Left forelimb (tissue), 1 donor: Measurements from ENCODE around the gene LRRC8C.
"Not testable (repeated sequence)": the region's sequence is repeated elsewhere in the genome, so short reads cannot be mapped to it uniquely, and the experiment has no call there.

Experiments
- DNase-seq: peaks from one replicate; pipeline ENCODE4 v3.0.0-alpha.2; 2018; ENCODE audit warnings: low spot score

The LRRC8C gene

GRCh38 chr1:89607586-89608318, 25.2 kb upstream of the LRRC8C start:
- DNase-seq, result no peak

- no peak for DNase-seq
Measured at GRCh38 chr1:89608319-89608983, 24.5 kb upstream of the LRRC8C start.

DNA sequence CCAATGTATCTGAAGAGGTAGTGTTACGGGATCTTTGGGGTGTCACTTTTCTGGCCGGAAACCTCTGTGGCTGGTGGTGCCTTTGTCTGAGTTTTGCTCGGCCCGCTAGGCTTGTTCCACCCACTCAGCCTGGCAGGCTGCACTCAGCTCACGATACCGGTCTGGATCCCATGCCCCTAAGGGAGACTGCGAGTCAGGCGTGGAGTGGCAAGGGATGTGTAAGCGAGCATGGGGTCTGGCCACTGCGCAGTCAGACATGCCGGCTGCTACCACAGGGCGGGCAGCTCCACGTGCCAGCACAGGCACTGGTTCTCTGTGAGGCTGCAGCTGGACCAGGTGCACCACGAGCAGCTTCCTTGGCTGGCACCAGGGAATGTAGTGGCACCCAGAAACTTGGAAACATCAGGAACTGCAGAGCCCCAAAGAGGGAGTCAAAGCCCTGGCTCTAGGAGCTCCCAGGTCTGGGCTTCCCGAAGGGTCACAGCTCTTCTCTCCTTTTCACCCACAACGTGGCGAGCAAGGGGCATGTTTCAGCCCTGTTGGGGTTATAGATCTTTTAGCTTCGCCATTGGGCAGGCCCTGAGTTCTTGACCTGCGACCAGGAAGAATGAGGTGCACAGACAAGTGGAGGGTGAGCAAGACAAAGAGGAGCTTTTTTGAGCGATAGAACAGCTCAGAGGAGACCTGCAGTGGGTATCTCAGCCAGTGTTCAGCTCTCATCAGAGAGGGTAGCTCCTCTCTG, 23.8 kb upstream of the LRRC8C start:
- DNase-seq, result no peak

DNA sequence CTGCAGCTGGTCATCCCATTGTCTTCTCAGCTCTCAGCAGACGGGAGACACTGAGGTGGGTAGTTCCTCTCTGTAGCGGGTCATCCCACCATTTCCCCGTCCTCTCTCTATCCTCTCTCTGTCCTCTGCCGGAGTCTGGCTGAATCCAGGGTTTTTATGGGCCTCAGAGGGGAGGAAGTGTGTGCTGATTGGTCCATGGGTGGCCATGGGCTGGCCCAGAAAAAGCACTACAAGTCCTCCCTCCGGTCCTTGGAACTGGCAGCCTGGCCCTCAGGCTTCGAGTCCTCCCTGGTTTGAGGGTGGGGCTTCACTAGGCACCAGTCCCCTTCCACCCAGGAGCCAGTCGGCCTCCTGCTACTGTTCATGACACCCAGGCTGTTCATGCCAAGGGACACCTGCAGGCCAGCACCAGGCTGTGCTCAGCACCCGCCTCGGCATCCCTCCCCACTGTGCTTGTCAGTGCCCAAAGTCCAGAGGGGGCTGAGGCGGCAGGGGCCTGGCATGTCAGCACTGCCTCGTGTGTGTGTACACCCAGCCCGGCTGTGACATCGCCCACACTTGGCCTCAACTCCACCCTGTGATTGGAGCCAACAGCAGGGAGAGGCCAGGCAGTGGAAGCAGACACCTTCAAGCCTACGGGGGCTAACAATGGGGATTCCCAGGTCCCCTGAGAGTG, 23.0 kb upstream of the LRRC8C start:
- DNase-seq, result no peak

DNA sequence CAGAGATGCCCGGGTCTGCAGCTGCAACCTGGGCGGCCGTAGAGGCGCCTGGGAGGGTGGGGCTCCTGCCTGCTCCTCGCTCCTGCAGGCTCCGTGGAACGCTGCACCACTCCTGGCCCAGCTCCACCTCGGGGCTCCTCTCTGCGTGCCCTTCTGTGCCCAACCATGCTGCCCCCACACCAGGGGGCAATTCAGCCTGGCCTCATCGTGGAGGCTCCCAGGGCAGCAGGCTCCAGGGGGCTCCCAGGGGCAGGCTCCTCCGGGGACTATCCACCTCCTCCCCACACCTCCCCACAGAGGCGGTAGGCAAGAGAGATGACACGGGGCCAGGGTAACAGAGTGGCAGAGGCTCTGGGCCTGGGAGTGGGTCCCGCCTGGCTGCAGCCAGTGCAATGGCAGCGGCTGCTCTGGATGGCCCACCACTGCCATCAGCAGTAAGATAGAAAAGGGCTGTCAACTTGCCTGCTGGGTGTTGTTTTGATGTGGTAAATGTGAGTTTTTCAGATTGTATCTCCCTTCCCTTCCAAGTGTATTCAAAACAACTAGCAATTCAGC, 22.4 kb upstream of the LRRC8C start:
- no peak for DNase-seq

- no peak for DNase-seq
Measured at GRCh38 chr1:89611721-89612120, 21.2 kb upstream of the LRRC8C start.

GRCh38 chr1:89613928-89614327, 19.0 kb upstream of the LRRC8C start:
- DNase-seq, result no peak

DNA sequence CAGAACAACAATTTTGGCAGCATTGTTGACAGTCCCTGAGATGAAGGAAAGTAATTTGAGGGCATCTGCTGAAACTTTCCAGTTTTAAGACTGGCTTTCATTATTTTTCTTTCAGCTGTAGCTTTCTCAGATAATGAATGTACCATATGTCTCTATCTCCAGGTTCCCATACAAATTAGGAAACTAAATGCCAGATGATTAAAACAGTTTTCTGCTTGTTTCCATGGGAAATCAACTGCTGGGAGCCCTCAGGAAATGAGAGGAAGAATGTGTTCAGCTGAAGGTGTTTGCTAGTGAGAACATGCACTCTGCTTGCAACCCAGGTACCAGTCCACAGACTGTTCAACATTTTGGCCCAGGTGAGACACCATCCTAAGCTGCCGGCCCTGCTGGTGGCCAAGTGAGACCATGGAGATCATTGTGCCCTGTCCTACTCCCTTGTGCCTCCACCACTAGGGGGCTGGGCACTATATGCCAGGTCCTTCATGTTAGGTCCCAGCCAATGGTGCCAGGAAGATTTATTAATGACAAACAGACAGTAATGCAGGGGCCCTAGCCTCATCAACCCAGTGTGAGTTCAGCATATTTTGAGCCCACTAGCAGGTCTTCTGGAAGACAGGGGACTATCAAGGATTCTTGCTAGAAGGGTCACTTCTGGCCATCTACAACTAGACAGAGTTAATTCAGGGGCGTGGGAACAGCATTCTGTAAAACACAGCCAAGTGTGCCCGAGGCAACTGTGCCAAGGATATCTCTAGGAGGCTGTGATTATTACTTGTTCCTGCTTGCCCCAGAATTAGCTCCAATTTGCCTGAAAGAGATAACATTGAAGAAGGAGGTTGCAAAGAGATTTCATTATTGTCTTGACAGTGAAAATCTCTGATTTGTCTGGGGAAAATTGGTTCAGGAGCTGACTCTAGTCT, 17.0 kb upstream of the LRRC8C start:
- no peak for DNase-seq

DNA sequence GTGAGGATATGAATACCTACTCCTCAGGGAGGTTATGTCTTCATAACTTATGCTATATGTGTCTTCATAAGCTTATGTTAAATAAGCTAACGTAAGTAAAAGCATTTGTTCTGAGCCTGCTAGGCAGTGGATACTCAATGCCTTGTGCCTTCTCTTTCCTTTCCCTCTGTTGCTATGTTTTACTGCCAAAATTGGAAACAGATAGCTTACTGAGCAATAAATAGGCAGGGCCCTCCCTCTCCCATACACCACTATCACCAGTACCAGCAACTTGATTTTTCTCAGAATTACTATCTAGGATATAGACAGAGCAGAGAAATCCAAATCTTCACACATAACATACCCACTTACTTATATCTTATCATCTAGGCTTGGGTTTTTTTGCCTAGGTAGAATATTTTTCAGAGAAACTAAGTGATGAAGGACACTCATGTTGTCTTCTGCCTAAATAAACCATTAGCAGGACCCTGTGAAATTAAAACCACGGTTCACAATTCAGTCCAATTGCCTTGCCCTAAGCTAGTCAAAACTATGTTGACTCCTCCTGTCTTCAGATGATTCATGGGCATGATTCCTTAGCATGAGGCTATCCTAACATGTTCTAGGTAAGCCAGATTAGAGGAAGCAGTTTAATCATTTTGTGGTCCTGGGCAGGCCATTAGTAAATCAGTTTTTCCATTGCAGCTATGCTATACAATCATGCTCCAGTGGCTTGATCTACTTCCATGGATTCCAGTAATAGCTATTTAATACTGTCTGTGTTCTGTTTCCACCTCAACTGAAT, 15.9 kb upstream of the LRRC8C start:
- no peak for DNase-seq

DNA sequence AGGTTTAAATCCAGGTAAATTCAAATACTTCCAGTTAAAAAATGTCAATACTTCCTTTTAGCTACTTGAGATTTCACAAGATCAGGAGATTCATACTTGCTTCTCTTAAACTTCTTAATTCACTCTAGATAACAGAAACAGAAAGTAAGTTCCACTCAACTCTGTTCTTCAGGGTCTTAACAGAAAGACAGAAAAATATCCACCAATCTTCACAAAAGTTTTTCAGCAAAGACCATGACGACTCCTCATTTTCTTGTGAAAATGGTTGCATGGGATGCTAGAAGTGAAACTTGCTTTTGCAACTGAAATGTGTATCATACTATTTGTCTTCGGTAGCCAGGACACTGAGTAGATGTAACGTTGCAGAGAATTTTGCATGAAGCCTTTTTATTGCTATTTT, 12.3 kb upstream of the LRRC8C start:
- DNase-seq, result no peak

DNA sequence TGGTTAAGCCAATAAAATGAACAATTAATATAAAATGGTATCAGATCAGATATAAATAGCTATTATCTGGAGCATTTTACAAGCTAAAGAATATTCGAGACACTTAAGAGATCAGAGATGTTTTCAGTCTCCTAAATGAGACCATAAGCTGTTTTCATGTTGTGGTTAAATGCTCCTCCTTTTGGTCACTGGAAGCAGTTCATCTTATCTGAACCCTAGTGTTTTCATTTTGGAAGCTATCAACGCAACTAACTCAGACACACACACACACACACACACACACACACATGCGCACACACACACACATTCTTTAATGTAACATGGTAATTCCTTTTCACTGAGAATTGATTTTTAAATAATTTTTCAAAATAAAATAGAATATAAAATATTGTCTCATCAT, 10.0 kb upstream of the LRRC8C start:
- no peak for DNase-seq

DNA sequence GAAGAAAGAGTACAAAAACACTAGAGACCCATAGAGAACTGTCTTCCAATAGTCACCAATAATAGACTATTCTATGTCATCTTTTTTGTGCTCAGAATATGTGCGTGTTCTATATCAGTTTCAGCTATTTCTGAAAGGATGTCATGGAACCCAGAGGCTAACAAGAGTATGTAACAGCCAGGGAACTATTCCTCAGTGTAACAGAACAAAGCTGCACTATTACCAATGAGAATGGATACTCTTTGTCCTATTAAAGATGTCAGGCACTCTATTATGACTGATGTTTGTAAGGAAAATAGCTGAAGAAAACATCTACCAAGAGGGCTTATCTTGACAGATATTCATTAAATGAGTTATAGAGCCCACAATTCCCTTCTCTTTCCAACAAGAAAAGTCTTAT, 8.6 kb upstream of the LRRC8C start:
- no peak for DNase-seq

DNA sequence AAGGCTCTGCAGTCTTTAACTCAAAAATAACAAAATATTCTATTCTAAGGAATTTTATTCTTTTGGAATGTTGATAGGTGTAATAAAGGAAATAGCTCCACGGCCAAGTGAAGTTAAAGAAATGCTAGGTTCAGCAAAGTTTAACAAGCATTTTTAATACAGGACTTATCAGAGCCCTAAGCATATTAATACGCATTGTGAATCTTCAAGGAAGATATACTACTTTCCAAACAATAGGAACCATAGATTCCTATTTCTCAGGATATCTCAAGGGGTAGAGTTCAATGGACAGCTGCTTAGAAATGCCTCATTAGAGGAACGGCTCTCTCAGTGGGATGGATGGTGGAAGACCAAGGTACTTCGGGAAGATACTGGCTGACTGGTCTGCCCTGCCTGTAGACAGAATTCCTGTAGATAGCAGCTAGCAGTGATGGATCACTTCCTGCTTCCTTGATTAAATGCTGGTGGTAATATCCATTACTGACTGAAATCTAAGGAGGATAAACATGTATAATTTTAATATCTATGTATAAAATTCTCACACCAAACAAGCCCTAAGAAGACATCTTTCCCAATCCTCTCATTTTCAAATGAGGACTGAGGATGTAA, 8.1 kb upstream of the LRRC8C start:
- no peak for DNase-seq

- no peak for DNase-seq
Measured at GRCh38 chr1:89627596-89627962, 5.3 kb upstream of the LRRC8C start.

- DNase-seq, result no peak
Measured at GRCh38 chr1:89629146-89629545, 3.8 kb upstream of the LRRC8C start.

DNA sequence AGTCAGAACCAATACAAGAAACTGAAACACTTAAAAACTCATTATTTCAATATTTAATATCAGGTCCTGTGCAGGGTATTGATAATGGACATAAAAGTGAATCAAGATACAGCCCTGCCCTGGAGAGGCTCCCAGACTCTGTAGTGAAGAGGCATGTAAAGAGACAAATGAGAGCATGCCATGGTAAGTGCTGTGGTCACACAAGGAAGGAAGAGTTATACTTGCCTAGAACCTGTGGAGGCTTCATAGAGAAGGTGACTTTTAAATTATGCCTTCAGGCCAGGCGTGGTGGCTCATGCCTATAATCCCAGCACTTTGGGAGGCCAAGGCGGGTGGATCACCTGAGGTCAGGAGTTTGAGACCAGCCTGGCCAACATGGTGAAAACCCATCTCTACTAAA, 3.3 kb upstream of the LRRC8C start:
- not testable (repeated sequence) for DNase-seq

DNA sequence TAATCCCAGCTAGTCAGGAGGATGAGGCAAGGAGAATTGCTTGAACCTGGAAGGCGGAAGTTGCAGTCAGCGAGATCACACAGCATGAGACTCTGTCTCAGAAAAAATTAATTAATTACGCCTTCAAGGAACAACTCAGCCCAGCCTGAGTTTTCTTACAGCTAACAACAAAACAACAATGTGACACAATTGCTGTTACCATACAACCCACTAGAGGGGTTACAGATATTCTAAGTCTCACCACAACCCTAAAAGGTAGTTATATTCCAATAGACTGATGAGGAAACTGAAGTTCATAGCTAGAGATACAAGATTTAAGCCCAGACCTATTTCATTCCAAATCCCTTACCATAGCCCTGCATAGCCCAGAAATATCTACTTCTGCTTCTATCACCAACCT, 2.9 kb upstream of the LRRC8C start:
- DNase-seq, result no peak

GRCh38 chr1:89631816-89632656, 884 bp upstream of the LRRC8C start:
- DNase-seq, result no peak

- DNase-seq, result no peak
Measured at GRCh38 chr1:89633248-89633799, 404 bp downstream of the LRRC8C start.
